Tibial artery (tissue), 4 donors: ENCODE measurements around the gene ZFP36.

Experiments
- DNase-seq, 2 donors: peaks; one replicate each; pipeline ENCODE4 v3.0.0-alpha.2; 2019
- H3K27ac ChIP-seq, 2 donors: fragments of 200-600 bp; sonication (generic) in 1 of 2; 1 replicate in 1 of 2; 2 replicates in 1 of 2; pipeline ENCODE4 v1.5.1; 2018 to 2019; ENCODE audit warnings: mild to moderate bottlenecking in 1 of 2
- H3K27me3 ChIP-seq, 2 donors: fragments of 200-600 bp; sonication (generic) in 1 of 2; one replicate each; pipeline versions ENCODE4 v1.5.1 to v1.6.0; 2016 to 2019
- H3K36me3 ChIP-seq, 3 donors: fragments of 200-600 bp; sonication (generic) in 2 of 3; one replicate each; pipeline ENCODE4 v1.5.1; 2016 to 2019; ENCODE audit warnings: mild to moderate bottlenecking in 2 of 3
- H3K4me1 ChIP-seq, 4 donors: fragments of 200-600 bp; sonication (generic) in 2 of 4; 1 replicate in 3 of 4; 2 replicates in 1 of 4; pipeline ENCODE4 v1.5.1; 2016 to 2019
- H3K4me3 ChIP-seq, 2 donors: fragments of 200-600 bp; sonication (generic) in 1 of 2; 1 replicate in 1 of 2; 2 replicates in 1 of 2; pipeline ENCODE4 v1.5.1; 2018 to 2019; ENCODE audit warnings: mild to moderate bottlenecking in 2 of 2
- H3K9me3 ChIP-seq, 3 donors: fragments of 200-600 bp; sonication (generic) in 1 of 3; one replicate each; pipeline ENCODE4 v1.5.1; 2016 to 2019
- intact Hi-C: fragments of 100-400 bp; cut with DNase I; formaldehyde crosslinking; loops from one replicate; pipeline ENCODE4 v1.15.0; 2023; ENCODE audit warnings: low total_unique reads
- TF ChIP-seq, protein P1 (sequence below), 2 experiments: fragments of 200-600 bp in 1 of 2; fragments of 450-650 bp in 1 of 2; IDR thresholded peaks; one replicate each; pipeline ENCODE4 v1.5.1; 2017 to 2019; ENCODE audit warnings: antibody characterized with exemption in 2 of 2, mild to moderate bottlenecking in 1 of 2, moderate library complexity in 1 of 2

The ZFP36 gene

DNA sequence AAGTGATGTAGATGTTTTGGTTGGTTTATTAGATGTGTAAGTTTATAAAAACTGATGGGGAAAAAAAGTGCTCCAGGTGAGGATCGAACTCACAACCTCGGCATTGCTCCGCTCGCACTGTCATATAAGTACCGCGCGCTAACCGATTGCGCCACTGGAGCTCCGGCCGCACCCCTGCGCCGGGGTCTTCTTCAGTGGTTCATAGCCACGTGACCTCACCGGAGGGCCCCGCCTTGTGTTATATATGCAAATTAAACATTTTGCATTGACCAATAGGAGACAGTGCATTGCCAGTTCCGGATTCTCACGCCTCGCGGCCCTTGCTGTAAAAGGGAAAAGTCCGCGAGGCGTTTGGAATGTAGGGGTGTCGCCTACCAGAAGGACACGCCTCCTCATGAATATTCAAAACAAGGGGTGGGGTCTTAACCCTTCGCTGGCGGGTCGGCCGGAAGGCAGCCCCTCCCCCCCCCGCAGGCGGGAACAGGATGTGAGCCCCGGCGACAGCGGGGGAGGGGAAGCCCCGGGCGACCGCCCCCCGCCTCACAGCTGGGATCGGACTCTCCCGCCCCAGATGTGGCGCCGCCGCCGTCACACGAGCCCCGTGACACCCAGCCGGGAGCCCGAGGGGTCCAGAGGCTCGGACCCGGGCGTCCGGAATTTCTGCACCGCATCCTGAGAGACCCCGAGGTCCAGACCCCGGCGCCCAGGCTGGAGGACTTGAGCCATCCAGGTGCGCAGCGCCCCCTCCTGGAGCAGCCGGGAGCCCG lies 5.6 kb downstream of the ZFP36 start, which contains the start of gene PLEKHG2:
PLEKHG2 (plus strand) TSS at position 570 of the 767 bp plus-strand sequence. CDS start 1,418 bp downstream, outside the sequence.
- TF ChIP-seq, protein P1, sequence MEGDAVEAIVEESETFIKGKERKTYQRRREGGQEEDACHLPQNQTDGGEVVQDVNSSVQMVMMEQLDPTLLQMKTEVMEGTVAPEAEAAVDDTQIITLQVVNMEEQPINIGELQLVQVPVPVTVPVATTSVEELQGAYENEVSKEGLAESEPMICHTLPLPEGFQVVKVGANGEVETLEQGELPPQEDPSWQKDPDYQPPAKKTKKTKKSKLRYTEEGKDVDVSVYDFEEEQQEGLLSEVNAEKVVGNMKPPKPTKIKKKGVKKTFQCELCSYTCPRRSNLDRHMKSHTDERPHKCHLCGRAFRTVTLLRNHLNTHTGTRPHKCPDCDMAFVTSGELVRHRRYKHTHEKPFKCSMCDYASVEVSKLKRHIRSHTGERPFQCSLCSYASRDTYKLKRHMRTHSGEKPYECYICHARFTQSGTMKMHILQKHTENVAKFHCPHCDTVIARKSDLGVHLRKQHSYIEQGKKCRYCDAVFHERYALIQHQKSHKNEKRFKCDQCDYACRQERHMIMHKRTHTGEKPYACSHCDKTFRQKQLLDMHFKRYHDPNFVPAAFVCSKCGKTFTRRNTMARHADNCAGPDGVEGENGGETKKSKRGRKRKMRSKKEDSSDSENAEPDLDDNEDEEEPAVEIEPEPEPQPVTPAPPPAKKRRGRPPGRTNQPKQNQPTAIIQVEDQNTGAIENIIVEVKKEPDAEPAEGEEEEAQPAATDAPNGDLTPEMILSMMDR (IDR thresholded peaks at IDR 0.05) = peak; percentile 77 to 84
- intact Hi-C loops = no loop called here
- H3K4me1 ChIP-seq = peaks cover 0 to 46% (median 41%) of the 10 kb centered on the region in 4 donors

DNA sequence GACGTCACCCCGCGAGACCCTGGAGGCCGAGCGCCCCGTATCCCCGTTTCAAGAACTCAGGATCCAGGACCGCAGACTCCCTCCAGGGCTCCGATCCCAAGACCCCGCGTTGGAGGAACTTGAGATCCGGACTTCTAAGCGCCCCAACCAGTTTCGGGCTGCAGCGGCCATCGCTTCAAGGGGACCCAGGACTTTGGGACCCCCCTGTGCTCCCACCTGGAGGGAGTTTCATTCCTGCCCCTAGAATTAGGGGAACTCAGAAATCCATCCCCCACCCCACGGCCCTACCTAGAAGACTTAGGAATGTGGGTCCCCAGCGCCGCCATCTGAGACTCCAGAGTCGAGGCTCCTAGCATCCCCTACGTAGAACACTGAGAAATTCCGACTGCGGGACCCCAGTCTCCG lies 6.2 kb downstream of the ZFP36 start:
- Histone ChIP-seq H3K9me3 (no peaks in the 10 kb centered on the region), H3K27me3 (no peaks in the 10 kb centered on the region), H3K36me3 (peaks cover 17 to 33% (median 26%) of the 10 kb centered on the region in 3 donors), H3K27ac (peak overlapping the region; percentile 99 to 100), H3K4me1 (peaks cover 0 to 46% (median 41%) of the 10 kb centered on the region in 4 donors), H3K4me3 (peak overlapping the region; percentile 92 to 96)
- intact Hi-C loops = no loop called here
- TF ChIP-seq, protein P1 (IDR thresholded peaks at IDR 0.05) = no peak
- DNase-seq = peak in 1 of 2 donors; percentile 60

More for the DNA sequence above, 5.6 kb downstream of the ZFP36 start, which contains the start of gene PLEKHG2:
- peak within 1 kb of the TSS; percentile 99 to 100 for H3K27ac ChIP-seq
- peak; percentile 99 for DNase-seq
- no peaks in the 10 kb centered on the region for H3K9me3 ChIP-seq
- H3K27me3 ChIP-seq = no peaks in the 10 kb centered on the region
- H3K36me3 ChIP-seq = peaks cover 20 to 33% (median 26%) of the 10 kb centered on the region in 3 donors
- H3K4me3 ChIP-seq = peak within 1 kb of the TSS; percentile 92 to 96

DNA sequence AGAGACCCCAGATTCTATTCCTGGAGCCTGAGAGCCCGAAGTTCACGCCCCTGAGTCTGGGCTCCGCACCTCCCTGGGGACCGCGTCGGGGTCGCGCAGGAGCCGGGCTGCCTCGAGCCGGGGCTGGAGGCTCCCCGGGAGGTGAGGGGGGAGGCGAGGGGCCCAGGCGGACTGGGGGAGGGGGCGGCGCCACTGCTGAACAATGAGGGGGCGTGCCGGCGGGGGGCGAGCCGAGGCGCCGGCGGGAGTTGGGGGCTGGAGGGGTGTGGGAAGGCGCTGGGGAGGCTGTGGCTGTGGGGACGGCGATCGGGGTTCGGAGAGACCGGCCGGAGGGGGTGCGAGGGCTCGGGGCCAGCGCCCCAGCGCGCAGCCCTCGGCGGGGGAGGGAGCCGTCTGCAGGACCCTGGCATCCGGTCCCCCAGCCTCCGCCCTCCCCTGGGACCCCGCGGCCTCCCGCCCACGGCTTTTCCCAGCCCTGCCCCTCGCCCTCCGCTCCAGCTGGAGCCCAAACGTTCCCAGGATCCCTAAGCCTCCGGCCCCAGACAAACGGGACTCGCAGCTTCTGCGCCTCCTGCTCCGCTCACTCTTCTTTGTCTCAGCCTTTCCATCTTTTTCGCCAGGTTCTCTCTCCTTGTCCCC lies 6.7 kb downstream of the ZFP36 start:
- Histone ChIP-seq H3K4me3 (peak overlapping the region; percentile 92 to 96), H3K36me3 (peaks cover 17 to 33% (median 26%) of the 10 kb centered on the region in 3 donors), H3K27me3 (no peaks in the 10 kb centered on the region), H3K4me1 (peaks cover 0 to 46% (median 41%) of the 10 kb centered on the region in 4 donors), H3K27ac (peak overlapping the region; percentile 99 to 100), H3K9me3 (no peaks in the 10 kb centered on the region)
- peak; percentile 69 to 92 for DNase-seq
- intact Hi-C loops = no loop called here
- TF ChIP-seq, protein P1 (IDR thresholded peaks at IDR 0.05) = no peak

DNA sequence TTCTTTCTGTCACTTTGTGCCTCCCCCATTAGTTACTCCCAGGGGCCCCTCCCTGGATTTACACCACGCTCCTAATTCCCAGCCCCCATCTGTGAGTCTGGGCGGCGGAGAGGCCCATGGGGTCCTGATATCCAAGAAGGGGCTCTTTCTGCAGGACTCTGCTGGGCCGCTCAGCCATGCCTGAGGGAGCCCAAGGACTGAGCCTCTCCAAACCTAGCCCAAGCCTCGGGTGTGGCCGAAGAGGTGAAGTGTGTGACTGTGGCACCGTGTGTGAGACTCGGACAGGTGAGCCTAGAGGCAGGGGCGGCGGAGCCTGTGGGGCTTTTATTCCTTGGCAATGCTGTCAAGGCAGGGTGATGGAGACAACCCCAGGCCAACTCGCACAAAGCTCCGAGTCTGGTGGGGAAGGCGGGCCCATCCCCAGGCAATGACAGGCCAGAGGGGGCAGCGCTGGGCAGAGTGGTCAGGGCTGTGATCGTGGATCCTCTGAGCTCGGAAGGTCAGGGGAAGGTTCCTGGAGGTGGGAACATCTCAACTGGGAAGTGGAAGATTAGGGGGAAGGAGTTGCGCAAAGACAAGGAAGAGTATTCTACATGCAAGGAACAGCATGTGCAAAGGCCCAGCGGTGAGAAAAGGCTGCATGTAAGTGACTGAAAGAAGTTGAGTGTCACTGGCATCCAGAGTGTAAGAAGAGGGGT lies 7.4 kb downstream of the ZFP36 start:
- peak; percentile 59 to 78 for DNase-seq
- TF ChIP-seq, protein P1 (IDR thresholded peaks at IDR 0.05) = no peak
- Histone ChIP-seq H3K4me1 (peaks cover 0 to 46% (median 41%) of the 10 kb centered on the region in 4 donors), H3K27me3 (no peaks in the 10 kb centered on the region), H3K9me3 (no peaks in the 10 kb centered on the region), H3K36me3 (peaks cover 17 to 33% (median 26%) of the 10 kb centered on the region in 3 donors), H3K27ac (peak overlapping the region; percentile 99 to 100), H3K4me3 (peak overlapping the region; percentile 92 to 96)
- intact Hi-C loops = no loop called here
